Natural killer cell treated with Interleukin-12 subunit alpha and Interleukin-12 subunit beta and Interleukin-15 and Interleukin-18, amount 100 ng/mL, for 72 hours (primary cell): Measurements from ENCODE around the gene TRAPPC12. TPM values are rescaled to one million over a fixed set of nuclear protein-coding genes. Genes with fewer than 3 reads are reported as not detected.
A peak's percentile ranks its signal among the peaks of the same experiment; 100 is the strongest.

Experiments
- ATAC-seq, 2 donors: fragments of 150-1000 bp; cut with Tn5 transposase in 1 of 2; sonication (Bioruptor Pico), chemical (Tn5 transposase) in 1 of 2; 2 replicates each; pipeline ENCODE4 v1.10.0; 2021
- DNase-seq: peaks from one replicate; pipeline ENCODE4 v3.0.0; 2022; ENCODE audit warnings: low spot score
- H3K27ac Mint-ChIP-seq, 2 donors: 1 replicate in 1 of 2; 2 replicates in 1 of 2; pipeline ENCODE4 v1.8.0; 2022; ENCODE audit warnings: mixed read lengths in 2 of 2, mild to moderate bottlenecking in 1 of 2, moderate library complexity in 1 of 2
- H3K27me3 Mint-ChIP-seq, 2 donors: 1 replicate in 1 of 2; 2 replicates in 1 of 2; pipeline ENCODE4 v1.8.0; 2022; ENCODE audit warnings: mixed read lengths in 2 of 2
- H3K36me3 Mint-ChIP-seq: one replicate; pipeline ENCODE4 v1.8.0; 2022; ENCODE audit warnings: mixed read lengths
- H3K4me1 Mint-ChIP-seq, 2 donors: 1 replicate in 1 of 2; 2 replicates in 1 of 2; pipeline ENCODE4 v1.8.0; 2022; ENCODE audit warnings: low read depth in 2 of 2, mixed read lengths in 2 of 2, mild to moderate bottlenecking in 1 of 2
- H3K4me3 Mint-ChIP-seq: one replicate; pipeline ENCODE4 v1.8.0; 2022; ENCODE audit warnings: mixed read lengths
- H3K9me3 Mint-ChIP-seq: 2 replicates; pipeline ENCODE4 v1.8.0; 2022; ENCODE audit warnings: mixed read lengths
- total RNA-seq, 2 donors: library from RNA; stranded (reverse); gene quantifications; one replicate each; pipeline ENCODE4 v1.2.3, GENCODE V29; 2022

The TRAPPC12 gene
- total RNA-seq, 2 donors from 2014 or later = 93.2 to 155 TPM

DNA sequence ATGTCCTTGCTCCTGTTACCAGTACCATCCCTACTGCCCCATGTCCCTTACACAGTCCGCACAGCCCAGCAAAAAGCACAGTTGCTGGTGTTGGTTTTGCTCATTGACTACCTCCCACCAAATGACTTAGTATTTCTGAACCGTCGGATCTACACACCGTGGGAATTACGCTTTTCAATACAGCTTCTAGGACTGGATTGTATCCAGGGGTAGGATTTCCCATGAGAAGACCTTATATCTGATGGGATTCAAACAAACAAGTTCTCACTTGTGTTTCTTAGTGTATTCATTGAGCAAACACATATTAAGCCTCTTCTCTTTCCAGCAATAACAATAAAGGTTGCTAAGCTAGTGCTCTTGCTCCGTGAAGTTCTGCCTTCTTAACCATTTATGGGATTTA lies 25.8 kb downstream of the TRAPPC12 start:
- ATAC-seq = no peak

DNA sequence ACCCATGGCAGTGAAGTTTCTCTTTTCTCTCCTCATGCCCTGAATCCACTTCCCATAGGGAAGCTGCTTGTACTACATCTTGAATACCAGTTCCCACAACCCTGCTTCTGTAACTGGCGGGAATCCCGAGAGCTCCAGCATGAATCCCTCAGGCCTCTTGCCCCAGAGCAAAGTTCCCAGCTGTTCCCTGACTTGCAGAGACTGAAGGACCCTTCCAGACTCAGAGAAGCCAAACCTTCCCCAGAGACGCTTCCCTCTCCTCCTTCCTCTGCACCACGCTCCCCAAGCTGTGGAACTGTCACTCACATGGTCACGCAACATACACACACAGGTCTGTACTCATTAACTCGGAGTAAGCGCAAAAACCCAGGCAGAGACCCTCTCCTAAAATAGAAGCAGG lies 26.4 kb downstream of the TRAPPC12 start:
- Mint-ChIP-seq H3K4me3 (no peak overlapping the region), H3K4me1 (peaks cover 0 to 16% of the 10 kb centered on the region in 2 donors), H3K27ac (no peak overlapping the region), H3K9me3 (no peaks in the 10 kb centered on the region), H3K27me3 (no peaks in the 10 kb centered on the region), H3K36me3 (peaks cover 4% of the 10 kb centered on the region)
- ATAC-seq (no peak), DNase-seq (no peak)

More for the DNA sequence above, 25.8 kb downstream of the TRAPPC12 start:
- no peak for DNase-seq
- Mint-ChIP-seq H3K4me1 (peaks cover 0 to 21% of the 10 kb centered on the region in 2 donors), H3K9me3 (no peaks in the 10 kb centered on the region), H3K36me3 (peaks cover 4% of the 10 kb centered on the region), H3K27ac (no peak overlapping the region), H3K27me3 (no peaks in the 10 kb centered on the region), H3K4me3 (no peak overlapping the region)

DNA sequence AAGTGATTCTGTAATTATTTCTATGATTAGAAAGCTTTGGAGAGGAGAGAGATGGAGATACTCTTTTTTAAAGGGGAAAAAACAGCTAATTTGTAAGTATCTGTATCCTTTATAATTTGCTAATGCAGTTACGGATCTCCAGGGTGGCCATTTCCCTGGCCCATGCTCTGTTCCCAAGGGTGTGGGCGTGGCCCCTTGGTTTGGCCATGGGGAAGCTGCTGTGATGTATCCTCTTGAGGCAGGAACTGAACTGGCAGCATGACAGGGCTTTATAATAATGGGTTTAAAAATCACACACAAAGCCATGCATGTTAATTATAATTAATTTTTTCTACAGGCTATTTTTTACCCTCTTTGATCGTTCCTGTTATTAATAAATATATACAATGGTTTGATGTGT lies 27.0 kb downstream of the TRAPPC12 start:
- ATAC-seq (no peak), DNase-seq (no peak)
- peaks cover 0 to 15% of the 10 kb centered on the region in 2 donors for H3K4me1 Mint-ChIP-seq
- H3K27ac Mint-ChIP-seq = no peak overlapping the region
- H3K36me3 Mint-ChIP-seq = peaks cover 4% of the 10 kb centered on the region
- no peaks in the 10 kb centered on the region for H3K27me3 Mint-ChIP-seq
- H3K9me3 Mint-ChIP-seq = no peaks in the 10 kb centered on the region
- H3K4me3 Mint-ChIP-seq = no peak overlapping the region

DNA sequence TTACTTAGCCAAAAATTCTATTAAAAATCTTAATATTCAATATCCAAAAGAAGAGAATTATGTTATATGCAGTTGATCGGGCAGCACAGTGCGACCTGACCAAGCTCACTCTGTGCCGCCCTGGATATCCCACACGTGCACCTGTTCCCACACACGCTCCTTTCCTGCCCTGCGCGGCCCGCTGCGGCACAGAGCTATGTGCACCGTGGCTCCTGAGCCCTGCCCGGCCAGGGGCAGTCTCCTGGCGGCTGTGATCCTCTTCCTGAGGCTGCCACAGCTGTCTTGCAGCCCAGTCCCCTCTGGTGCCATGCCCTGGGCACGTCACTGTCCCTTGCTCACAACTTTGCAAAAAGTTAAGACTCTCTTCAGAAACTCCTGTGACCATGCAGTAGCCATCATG lies 29.3 kb downstream of the TRAPPC12 start:
- ATAC-seq (no peak), DNase-seq (no peak)
- no peaks in the 10 kb centered on the region for H3K27me3 Mint-ChIP-seq
- no peak overlapping the region for H3K27ac Mint-ChIP-seq
- H3K4me1 Mint-ChIP-seq = peaks cover 5 to 18% of the 10 kb centered on the region in 2 donors
- peaks cover 4% of the 10 kb centered on the region for H3K36me3 Mint-ChIP-seq
- no peaks in the 10 kb centered on the region for H3K9me3 Mint-ChIP-seq
- H3K4me3 Mint-ChIP-seq = no peak overlapping the region

DNA sequence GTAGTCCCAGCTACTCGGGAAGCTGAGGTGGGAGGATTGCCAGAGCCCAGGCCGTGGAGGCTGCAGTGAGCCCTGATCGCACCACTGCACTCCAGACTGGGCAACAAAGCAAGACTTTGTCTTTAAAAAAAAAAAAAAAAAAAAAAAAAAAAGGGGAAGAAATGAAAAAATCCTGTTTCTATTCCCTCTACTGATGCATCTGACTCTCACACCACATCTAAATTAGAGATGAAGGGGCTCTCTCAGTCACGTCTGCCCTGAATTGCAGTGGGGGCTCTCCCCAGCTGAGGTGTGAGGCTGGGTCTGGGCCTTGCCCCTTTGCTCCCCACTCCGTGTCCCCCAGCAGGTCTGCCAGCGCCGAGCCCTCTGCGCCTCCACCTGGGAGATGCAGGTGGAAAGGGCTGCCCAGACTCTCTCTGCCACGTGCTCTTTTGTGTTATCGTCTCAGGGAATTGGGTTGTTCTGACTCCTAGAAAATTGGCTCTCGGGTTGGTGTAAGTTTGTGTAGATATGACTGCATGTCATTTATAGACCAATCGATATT lies 30.2 kb downstream of the TRAPPC12 start:
- H3K27me3 Mint-ChIP-seq = no peaks in the 10 kb centered on the region
- peaks cover 5 to 13% of the 10 kb centered on the region in 2 donors for H3K4me1 Mint-ChIP-seq
- ATAC-seq (no peak), DNase-seq (no peak)
- H3K36me3 Mint-ChIP-seq = no peaks in the 10 kb centered on the region
- no peak overlapping the region for H3K27ac Mint-ChIP-seq
- H3K4me3 Mint-ChIP-seq = no peak overlapping the region
- no peaks in the 10 kb centered on the region for H3K9me3 Mint-ChIP-seq

DNA sequence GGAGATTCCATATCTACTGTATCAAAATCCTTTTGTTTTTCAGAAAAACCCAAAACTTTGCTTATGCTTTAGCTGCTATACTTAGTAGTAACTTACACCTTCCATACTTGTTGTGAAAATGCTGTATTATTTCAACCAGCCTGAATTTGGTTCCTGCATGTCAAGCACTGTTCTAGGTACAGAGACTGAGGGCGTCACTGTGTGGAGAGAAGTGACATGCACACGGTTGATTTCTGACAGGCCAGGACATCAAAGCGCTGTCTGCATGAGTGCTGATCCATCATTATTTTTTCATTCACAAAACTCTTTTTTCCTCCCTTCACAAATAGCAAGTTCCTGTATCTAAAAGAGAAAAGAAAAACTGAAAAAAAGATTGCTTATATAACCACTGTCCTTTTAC lies 31.6 kb downstream of the TRAPPC12 start:
- Mint-ChIP-seq H3K36me3 (no peaks in the 10 kb centered on the region), H3K4me1 (peaks cover 5 to 10% of the 10 kb centered on the region in 2 donors), H3K4me3 (no peak overlapping the region), H3K27me3 (no peaks in the 10 kb centered on the region), H3K27ac (peak overlapping the region in 1 of 2 donors; percentile 70), H3K9me3 (no peaks in the 10 kb centered on the region)
- DNase-seq (no peak), ATAC-seq (no peak)

DNA sequence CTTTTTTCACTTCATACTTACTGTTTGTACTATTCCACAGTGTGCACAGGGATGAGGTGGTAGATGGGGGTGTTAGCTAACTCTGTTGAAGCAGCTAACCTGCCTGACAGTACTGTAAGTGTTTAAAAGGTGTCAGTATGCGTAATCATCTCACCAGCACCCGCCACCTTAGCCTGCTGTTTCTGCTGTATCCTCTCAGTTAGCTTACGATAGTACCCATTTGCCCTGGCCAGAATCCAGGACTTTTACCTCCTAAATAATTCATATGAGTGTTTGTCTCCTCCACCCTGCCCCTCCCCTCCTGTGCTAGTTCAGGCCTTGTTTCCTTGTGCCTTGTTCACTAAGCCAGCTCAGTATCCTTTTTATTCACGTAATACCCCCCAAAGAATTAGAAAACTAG lies 34.2 kb downstream of the TRAPPC12 start:
- H3K27ac Mint-ChIP-seq = no peak overlapping the region
- no peak for DNase-seq
- no peaks in the 10 kb centered on the region for H3K27me3 Mint-ChIP-seq
- no peaks in the 10 kb centered on the region for H3K9me3 Mint-ChIP-seq
- no peaks in the 10 kb centered on the region for H3K36me3 Mint-ChIP-seq
- peaks cover 5 to 10% of the 10 kb centered on the region in 2 donors for H3K4me1 Mint-ChIP-seq
- ATAC-seq = no peak
- H3K4me3 Mint-ChIP-seq = no peak overlapping the region

DNA sequence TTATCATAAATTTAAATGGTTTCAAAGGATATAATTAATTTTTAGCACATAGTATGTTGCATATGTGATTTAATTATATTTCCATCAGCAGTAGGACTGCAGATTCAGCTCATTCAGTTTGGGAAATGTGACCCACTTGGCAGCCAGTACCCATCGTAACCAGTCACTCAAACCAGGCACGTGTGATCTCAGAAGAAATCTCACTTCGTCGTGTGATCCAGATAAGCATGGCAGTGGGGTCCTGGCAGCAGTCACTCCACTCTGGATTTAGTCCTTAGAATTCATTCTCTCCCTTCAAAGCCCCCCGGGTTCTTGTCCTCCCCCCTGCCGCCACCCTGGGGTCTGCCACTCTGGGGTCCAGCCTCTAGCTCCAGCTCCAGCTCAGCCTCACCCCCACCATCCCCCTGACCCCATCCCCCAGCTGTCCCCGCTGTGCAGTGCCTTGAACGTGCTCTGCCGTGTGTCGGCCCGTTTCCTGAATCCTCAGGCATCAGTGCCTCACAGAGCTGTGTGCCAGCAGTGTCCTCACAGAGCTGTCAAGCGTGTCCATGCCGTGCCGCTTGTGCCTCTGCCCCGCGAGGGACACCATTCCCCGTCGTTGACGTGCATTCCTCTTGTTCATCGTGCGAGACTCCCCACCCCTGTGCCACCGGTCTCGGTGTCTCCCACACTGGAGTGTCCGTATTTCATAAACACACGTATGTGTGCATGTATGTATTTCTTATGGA lies 34.8 kb downstream of the TRAPPC12 start:
- Mint-ChIP-seq H3K4me3 (no peak overlapping the region), H3K9me3 (no peaks in the 10 kb centered on the region), H3K27me3 (no peaks in the 10 kb centered on the region), H3K27ac (no peak overlapping the region), H3K4me1 (peaks cover 8 to 13% of the 10 kb centered on the region in 2 donors), H3K36me3 (no peaks in the 10 kb centered on the region)
- no peak for DNase-seq
- no peak for ATAC-seq

DNA sequence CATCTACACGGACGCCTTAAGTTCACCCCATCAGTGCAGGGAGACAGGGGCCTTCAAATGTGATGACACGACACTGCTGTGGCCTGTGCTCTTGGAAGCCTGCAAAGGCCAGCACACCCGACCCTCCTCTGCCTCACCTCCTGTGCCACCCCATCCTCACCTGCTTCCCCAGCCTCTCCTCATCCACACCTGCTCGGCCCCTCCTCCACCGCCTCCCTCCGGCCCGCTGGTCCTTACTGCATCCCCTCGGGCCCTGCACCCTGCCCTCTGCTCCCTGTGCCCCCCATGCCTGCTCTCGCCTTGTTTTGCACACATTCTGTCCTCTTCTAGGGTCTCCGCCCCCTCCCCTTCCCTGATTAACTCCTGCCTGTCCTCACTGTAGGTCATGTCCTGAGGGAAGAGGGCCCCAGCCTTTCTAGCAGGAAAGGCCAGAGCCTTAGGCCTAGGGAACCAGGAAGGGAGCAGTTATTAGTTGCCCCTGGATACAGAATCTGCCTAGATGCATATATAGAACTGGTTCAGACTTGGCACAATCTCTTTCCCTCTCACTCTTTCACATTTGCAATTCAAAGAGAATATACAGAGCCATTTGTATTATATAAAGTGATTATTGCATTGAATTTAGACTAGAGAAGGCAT lies 39.4 kb downstream of the TRAPPC12 start:
- DNase-seq (no peak), ATAC-seq (peak in 1 of 2 donors; percentile 15)
- no peak overlapping the region for H3K4me3 Mint-ChIP-seq
- peaks cover 11% of the 10 kb centered on the region for H3K36me3 Mint-ChIP-seq
- no peaks in the 10 kb centered on the region for H3K27me3 Mint-ChIP-seq
- H3K27ac Mint-ChIP-seq = no peak overlapping the region
- H3K9me3 Mint-ChIP-seq = no peaks in the 10 kb centered on the region
- H3K4me1 Mint-ChIP-seq = peaks cover 7 to 8% of the 10 kb centered on the region in 2 donors

DNA sequence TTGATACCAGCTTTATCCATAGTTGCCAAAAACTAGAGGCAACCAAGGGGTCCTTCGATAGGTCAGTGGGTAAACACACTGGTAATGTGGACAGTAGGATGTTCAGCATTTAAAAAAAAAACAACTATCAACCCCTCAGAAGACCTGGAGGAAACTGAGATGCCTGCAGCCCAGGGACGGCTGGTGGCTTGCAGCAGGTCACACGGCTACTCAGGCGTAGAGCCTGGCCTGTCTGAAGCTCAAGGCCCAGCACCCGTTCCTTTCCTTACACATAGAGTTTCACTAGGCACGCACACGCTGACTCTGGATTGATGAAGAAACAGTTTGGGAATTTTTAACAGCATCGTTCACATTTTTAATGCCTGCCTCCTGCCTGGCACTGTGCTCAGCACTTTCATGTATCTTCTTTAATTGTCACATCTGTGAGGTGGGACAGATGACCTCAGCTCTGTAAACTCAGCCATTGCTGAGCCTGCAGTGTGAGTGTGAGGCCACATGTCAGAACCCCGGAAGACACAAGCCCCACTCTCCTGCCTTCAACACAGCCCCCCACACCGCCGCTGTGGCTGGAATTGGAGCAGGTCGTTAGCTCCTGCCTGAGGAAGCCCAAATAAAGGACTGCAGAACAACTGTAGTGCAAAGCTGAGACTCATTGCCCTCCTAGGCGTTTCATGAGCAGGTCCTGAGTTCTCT lies 40.7 kb downstream of the TRAPPC12 start:
- ATAC-seq = no peak
- Mint-ChIP-seq H3K27ac (no peak overlapping the region), H3K4me3 (no peak overlapping the region), H3K4me1 (peaks cover 10% of the 10 kb centered on the region in 2 donors), H3K27me3 (no peaks in the 10 kb centered on the region), H3K9me3 (no peaks in the 10 kb centered on the region), H3K36me3 (peaks cover 14% of the 10 kb centered on the region)
- DNase-seq = no peak

DNA sequence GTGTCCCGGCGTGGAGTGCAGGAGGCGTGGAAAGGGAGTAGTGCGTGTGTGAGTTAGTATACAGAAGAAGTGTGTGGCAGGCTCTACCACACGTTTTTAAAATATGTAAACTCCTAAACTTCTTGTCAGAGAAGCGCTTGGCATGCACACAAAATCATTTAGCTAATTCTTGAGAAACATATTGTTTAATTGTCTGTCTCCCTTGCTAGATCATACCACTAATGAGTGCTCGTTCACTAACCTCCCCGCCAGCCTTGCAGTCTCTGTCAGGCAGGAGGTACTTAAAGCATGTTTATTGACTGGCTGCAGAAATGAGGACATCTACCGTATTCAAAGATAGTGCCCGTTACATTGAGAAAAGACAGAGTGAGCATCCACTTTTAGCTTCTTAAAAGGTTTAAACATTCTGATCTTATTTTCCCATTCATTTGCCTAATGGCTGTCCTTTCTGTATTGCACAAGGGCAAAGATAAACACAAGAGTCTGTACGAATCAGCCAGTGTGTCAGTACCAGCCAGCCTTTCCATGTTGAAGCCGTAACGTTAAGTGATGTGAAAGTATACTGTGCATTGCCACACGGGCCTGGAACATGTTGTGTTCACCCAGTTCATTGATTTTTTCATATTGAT lies 41.4 kb downstream of the TRAPPC12 start:
- H3K27ac Mint-ChIP-seq = no peak overlapping the region
- ATAC-seq = no peak
- H3K4me3 Mint-ChIP-seq = no peak overlapping the region

DNA sequence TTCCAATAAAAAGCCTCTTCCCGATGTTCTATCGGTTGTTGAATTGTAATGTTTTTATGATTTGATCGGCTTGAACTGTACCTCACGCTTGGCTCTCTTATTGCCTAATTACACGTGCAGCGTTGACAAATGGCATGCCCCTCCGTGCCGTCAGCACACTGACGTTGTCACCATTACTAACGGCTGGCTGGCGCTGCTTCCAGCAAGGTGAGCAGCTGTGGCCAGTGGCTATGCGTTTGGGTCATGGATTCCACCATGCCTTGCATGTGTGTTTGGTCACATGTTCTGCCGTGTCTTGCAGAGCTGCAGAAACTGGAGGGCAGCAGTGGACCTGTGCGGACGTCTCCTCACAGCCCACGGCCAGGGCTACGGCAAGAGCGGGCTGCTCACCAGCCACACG lies 42.1 kb downstream of the TRAPPC12 start:
- H3K4me3 Mint-ChIP-seq = no peak overlapping the region
- no peak overlapping the region for H3K27ac Mint-ChIP-seq
- peaks cover 14% of the 10 kb centered on the region for H3K36me3 Mint-ChIP-seq
- DNase-seq (no peak), ATAC-seq (no peak)
- H3K27me3 Mint-ChIP-seq = no peaks in the 10 kb centered on the region
- peaks cover 10% of the 10 kb centered on the region in 2 donors for H3K4me1 Mint-ChIP-seq
- H3K9me3 Mint-ChIP-seq = no peaks in the 10 kb centered on the region

More for the DNA sequence above, 41.4 kb downstream of the TRAPPC12 start:
- Mint-ChIP-seq H3K4me1 (peaks cover 10% of the 10 kb centered on the region in 2 donors), H3K9me3 (no peaks in the 10 kb centered on the region), H3K36me3 (peaks cover 14% of the 10 kb centered on the region), H3K27me3 (no peaks in the 10 kb centered on the region)
- DNase-seq = no peak

DNA sequence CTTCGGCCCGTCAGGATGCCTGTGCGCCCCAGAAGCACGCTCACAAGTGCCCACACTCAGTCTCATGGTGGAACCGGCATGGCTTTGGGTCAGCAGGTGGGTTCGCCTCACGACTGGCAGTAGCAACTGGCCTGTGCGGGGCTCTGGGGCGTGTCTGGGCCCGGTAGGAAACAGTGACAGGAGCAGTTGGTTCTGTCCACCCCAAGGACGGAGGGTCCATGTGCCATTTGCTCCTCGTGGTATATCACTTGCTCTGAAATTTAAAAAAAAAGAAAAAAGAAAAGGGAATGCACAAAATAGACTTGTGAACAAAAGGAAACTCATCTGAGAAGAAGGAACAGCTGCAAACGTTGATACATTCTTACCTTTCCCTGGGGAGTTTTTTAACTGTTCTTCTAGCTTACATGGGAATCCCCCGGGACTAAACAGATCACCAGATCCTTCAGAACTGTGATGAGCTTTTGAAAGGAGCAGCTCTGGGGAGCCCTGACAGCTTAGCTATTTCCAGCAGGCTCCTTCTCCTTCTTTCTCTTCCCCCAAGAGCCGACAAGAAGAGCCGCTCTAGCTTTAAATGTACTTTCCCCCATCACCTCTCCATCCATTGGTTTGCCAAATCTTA lies 42.8 kb downstream of the TRAPPC12 start:
- Mint-ChIP-seq H3K27ac (no peak overlapping the region), H3K4me1 (peaks cover 7 to 10% of the 10 kb centered on the region in 2 donors), H3K9me3 (no peaks in the 10 kb centered on the region), H3K27me3 (no peaks in the 10 kb centered on the region), H3K36me3 (peaks cover 14% of the 10 kb centered on the region), H3K4me3 (no peak overlapping the region)
- DNase-seq (no peak), ATAC-seq (no peak)
